Measurements from ENCODE around the gene SYN1. TPM values are rescaled to one million over a fixed set of nuclear protein-coding genes. Genes with fewer than 3 reads are reported as not detected.

Gene SYN1
- polyA plus RNA-seq, 1 donor from 2014 or later = 4.3 TPM

- Histone ChIP-seq H3K36me3 (ENCODE audit: insufficient read depth, low read length) (no peaks in the 10 kb centered on the region), H3K9me2 (ENCODE audit: insufficient read depth, low read length) (no peaks in the 10 kb centered on the region), H3K4me3 (ENCODE audit: low read length) (no peak overlapping the region), H3K9ac (ENCODE audit: low read length) (no peak overlapping the region), H3K27me3 (ENCODE audit: insufficient read depth, low read depth, low read length) (no peaks in the 10 kb centered on the region), H3K79me2 (replicated peaks; ENCODE audit: insufficient read depth, low read length) (no peaks in the 10 kb centered on the region), H3K27ac (ENCODE audit: low read length) (no peak overlapping the region), H3K4me2 (ENCODE audit: low read length) (no peak overlapping the region), H2AFZ (ENCODE audit: low read depth, low read length) (no peak overlapping the region), H3F3A (ENCODE audit: insufficient read depth, low read length, poor library complexity, severe bottlenecking) (no peaks in the 10 kb centered on the region), H4K20me1 (ENCODE audit: insufficient read depth) (no peaks in the 10 kb centered on the region), H3K9me3 (ENCODE audit: low read length) (no peaks in the 10 kb centered on the region)
- TF ChIP-seq TAF1 (IDR thresholded peaks at IDR 0.05; ENCODE audit: low read depth) (no peak), SMC3 (conservative IDR thresholded peaks at IDR 0.05; ENCODE audit: poor library complexity) (no peak), POLR2AphosphoS5 (IDR thresholded peaks at IDR 0.05) (no peak), EP300 (conservative IDR thresholded peaks at IDR 0.05; ENCODE audit: poor library complexity, severe bottlenecking) (no peak), EZH2 (IDR thresholded peaks at IDR 0.05; ENCODE audit: borderline replicate concordance, insufficient read depth, low read length, poor library complexity, severe bottlenecking) (no peak), CTCF (IDR thresholded peaks at IDR 0.05; ENCODE audit: poor library complexity, severe bottlenecking) (no peak), MXI1 (conservative IDR thresholded peaks at IDR 0.05; ENCODE audit: poor library complexity, severe bottlenecking) (no peak), RAD21 (conservative IDR thresholded peaks at IDR 0.05) (no peak), REST (IDR thresholded peaks at IDR 0.05; ENCODE audit: borderline replicate concordance) (no peak)
Measured at GRCh38 chrX:47637546-47638195, 18.0 kb upstream of the SYN1 start.

GRCh38 chrX:47634871-47635575 is 15.4 kb upstream of the SYN1 start:
- Histone ChIP-seq H3K27me3 (ENCODE audit: insufficient read depth, low read depth, low read length) (no peaks in the 10 kb centered on the region), H2AFZ (ENCODE audit: low read depth, low read length) (no peak overlapping the region), H3K79me2 (replicated peaks; ENCODE audit: insufficient read depth, low read length) (no peaks in the 10 kb centered on the region), H3K27ac (ENCODE audit: low read length) (no peak overlapping the region), H3K9me2 (ENCODE audit: insufficient read depth, low read length) (no peaks in the 10 kb centered on the region), H3K4me3 (ENCODE audit: low read length) (no peak overlapping the region), H3K36me3 (ENCODE audit: insufficient read depth, low read length) (no peaks in the 10 kb centered on the region), H3K9ac (ENCODE audit: low read length) (no peak overlapping the region), H3K4me2 (ENCODE audit: low read length) (no peak overlapping the region), H3F3A (ENCODE audit: insufficient read depth, low read length, poor library complexity, severe bottlenecking) (no peaks in the 10 kb centered on the region), H4K20me1 (ENCODE audit: insufficient read depth) (no peaks in the 10 kb centered on the region), H3K9me3 (ENCODE audit: low read length) (no peaks in the 10 kb centered on the region)
- TF ChIP-seq RAD21 (conservative IDR thresholded peaks at IDR 0.05) (no peak), SMC3 (conservative IDR thresholded peaks at IDR 0.05; ENCODE audit: poor library complexity) (no peak), REST (IDR thresholded peaks at IDR 0.05; ENCODE audit: borderline replicate concordance) (no peak), EP300 (conservative IDR thresholded peaks at IDR 0.05; ENCODE audit: poor library complexity, severe bottlenecking) (no peak), EZH2 (IDR thresholded peaks at IDR 0.05; ENCODE audit: borderline replicate concordance, insufficient read depth, low read length, poor library complexity, severe bottlenecking) (no peak), MXI1 (conservative IDR thresholded peaks at IDR 0.05; ENCODE audit: poor library complexity, severe bottlenecking) (no peak), CTCF (IDR thresholded peaks at IDR 0.05; ENCODE audit: poor library complexity, severe bottlenecking) (no peak), TAF1 (IDR thresholded peaks at IDR 0.05; ENCODE audit: low read depth) (no peak)
